GM18526 (cell line): ENCODE results near the gene PRPS1L1.

Experiments
- POLR2A ChIP-seq: IDR thresholded peaks from 3 replicates; pipeline ENCODE4 v1.6.1; 2011; ENCODE audit not compliant: insufficient read length; ENCODE audit errors: extremely low read depth

The PRPS1L1 gene

GRCh38 chr7:18019555-18019954 lies 8.1 kb downstream of the PRPS1L1 start:
- no peak for TF ChIP-seq POLR2A

GRCh38 chr7:18018296-18019215 lies 9.1 kb downstream of the PRPS1L1 start:
- TF ChIP-seq POLR2A = no peak

GRCh38 chr7:18016547-18017444 lies 10.8 kb downstream of the PRPS1L1 start:
- no peak for TF ChIP-seq POLR2A

GRCh38 chr7:18013936-18014335 lies 13.7 kb downstream of the PRPS1L1 start:
- no peak for TF ChIP-seq POLR2A

GRCh38 chr7:18004372-18004771 lies 23.3 kb downstream of the PRPS1L1 start:
- no peak for TF ChIP-seq POLR2A

- no peak for TF ChIP-seq POLR2A
Observed at GRCh38 chr7:18003286-18003994, 24.2 kb downstream of the PRPS1L1 start.

GRCh38 chr7:17998692-17999091 lies 29.0 kb downstream of the PRPS1L1 start:
- no peak for TF ChIP-seq POLR2A

- no peak for TF ChIP-seq POLR2A
Observed at GRCh38 chr7:17996442-17997223, 31.0 kb downstream of the PRPS1L1 start.

- TF ChIP-seq POLR2A = no peak
Observed at GRCh38 chr7:17996040-17996439, 31.6 kb downstream of the PRPS1L1 start.

- TF ChIP-seq POLR2A = no peak
Observed at GRCh38 chr7:17994079-17994850, 33.4 kb downstream of the PRPS1L1 start.

GRCh38 chr7:17991866-17992648 lies 35.6 kb downstream of the PRPS1L1 start:
- TF ChIP-seq POLR2A = no peak

GRCh38 chr7:17990761-17991160 lies 36.9 kb downstream of the PRPS1L1 start:
- no peak for TF ChIP-seq POLR2A

- no peak for TF ChIP-seq POLR2A
Observed at GRCh38 chr7:17989546-17989945, 38.1 kb downstream of the PRPS1L1 start.
